DOHH2 (cell line): ENCODE data around the gene IFT122.

Experiments
- H3F3A ChIP-seq: fragments of 200-600 bp; sonication (generic), shearing (Covaris generic); 2 replicates; pipeline ENCODE4 v1.6.0; 2016; ENCODE audit warnings: antibody characterized with exemption, mild to moderate bottlenecking; ENCODE audit not compliant: control insufficient read depth, insufficient read depth
- H3K27ac ChIP-seq: fragments of 200-600 bp; sonication (generic); 2 replicates; pipeline ENCODE4 v1.5.1; 2014; ENCODE audit warnings: low read depth, mild to moderate bottlenecking, low read length, moderate library complexity
- H3K27me3 ChIP-seq: fragments of 200-600 bp; sonication (generic); 2 replicates; pipeline ENCODE4 v1.6.1; 2014; ENCODE audit warnings: mild to moderate bottlenecking, low read length, mixed read lengths; ENCODE audit not compliant: control insufficient read depth
- H3K36me3 ChIP-seq: fragments of 200-600 bp; sonication (generic); 2 replicates; pipeline ENCODE4 v1.6.1; 2014; ENCODE audit warnings: mild to moderate bottlenecking, low read length, moderate library complexity, mixed read lengths; ENCODE audit not compliant: control insufficient read depth
- H3K4me1 ChIP-seq: fragments of 200-600 bp; sonication (generic); 2 replicates; pipeline ENCODE4 v1.6.1; 2014; ENCODE audit warnings: mild to moderate bottlenecking, low read length, mixed read lengths; ENCODE audit not compliant: control insufficient read depth
- H3K4me2 ChIP-seq: fragments of 200-600 bp; sonication (generic); 2 replicates; pipeline ENCODE4 v1.6.0; 2014; ENCODE audit warnings: mild to moderate bottlenecking, low read length, moderate library complexity
- H3K4me3 ChIP-seq: fragments of 200-600 bp; sonication (generic); 2 replicates; pipeline ENCODE4 v1.5.1; 2014; ENCODE audit warnings: mild to moderate bottlenecking, low read length, mixed read lengths
- H3K79me2 ChIP-seq: fragments of 200-600 bp; sonication (generic); 2 replicates; pipeline ENCODE4 v1.6.1; 2014; ENCODE audit warnings: mild to moderate bottlenecking, low read length, mixed read lengths; ENCODE audit not compliant: control insufficient read depth
- H3K9me2 ChIP-seq: fragments of 200-600 bp; sonication (generic); replicated peaks from 2 replicates; pipeline ENCODE4 v1.6.1; 2014; ENCODE audit warnings: mild to moderate bottlenecking, low read length, mixed read lengths; ENCODE audit not compliant: control insufficient read depth
- H3K9me3 ChIP-seq: fragments of 200-600 bp; sonication (generic); 2 replicates; pipeline ENCODE4 v1.6.1; 2014; ENCODE audit warnings: antibody characterized with exemption, low read length, mixed read lengths; ENCODE audit not compliant: control insufficient read depth, insufficient read depth
- H4K20me1 ChIP-seq: fragments of 200-600 bp; sonication (generic); 2 replicates; pipeline ENCODE4 v1.6.0; 2014; ENCODE audit warnings: low read depth, mild to moderate bottlenecking, antibody characterized with exemption, low read length, moderate library complexity; ENCODE audit not compliant: control insufficient read depth, insufficient read depth
- EZH2phosphoT487 ChIP-seq: fragments of 200-600 bp; sonication (generic); IDR thresholded peaks from 2 replicates; pipeline ENCODE4 v1.6.1; 2017; ENCODE audit warnings: borderline replicate concordance, mild to moderate bottlenecking, antibody characterized with exemption, low read length, moderate library complexity, mixed read lengths
- TF ChIP-seq, protein P1 (sequence below): fragments of 200-600 bp; sonication (generic); IDR thresholded peaks from one replicate; pipeline ENCODE4 v1.5.1; 2014; ENCODE audit warnings: antibody characterized with exemption, mild to moderate bottlenecking, low read depth, low read length; ENCODE audit not compliant: poor library complexity, severe bottlenecking

The IFT122 gene

DNA sequence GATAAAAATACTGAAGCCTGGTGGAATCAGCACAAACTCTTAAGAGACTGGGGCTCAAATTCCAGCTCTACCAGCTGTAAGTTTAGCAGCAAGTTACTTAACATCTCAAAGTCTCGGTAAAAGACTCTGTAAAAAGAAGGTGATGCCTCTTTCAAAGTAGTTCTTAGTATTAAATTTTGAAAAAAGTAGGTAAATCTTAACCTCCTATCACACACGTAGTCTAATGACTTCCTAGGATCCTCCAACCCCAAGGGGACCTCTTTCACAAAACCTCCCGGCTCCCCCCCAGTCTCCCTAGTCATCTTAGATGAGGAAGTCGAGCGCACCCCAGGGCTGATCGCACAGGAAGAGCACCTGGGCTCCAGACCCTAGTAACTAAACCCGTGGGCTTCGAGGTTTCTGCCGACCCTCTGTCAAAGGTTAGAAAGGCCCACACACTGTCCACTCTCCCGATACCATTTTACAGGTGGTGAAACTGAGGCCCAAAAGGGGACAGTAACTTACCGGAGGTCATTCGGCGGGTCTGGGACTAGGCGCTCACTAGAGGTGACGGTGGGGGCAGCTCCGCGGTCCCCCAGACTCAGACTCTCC lies 703 bp upstream of the IFT122 start:
- peaks cover 77% of the 10 kb centered on the region for H3K79me2 ChIP-seq
- H3K9me2 ChIP-seq = no peaks in the 10 kb centered on the region
- H3F3A ChIP-seq = peaks cover 26% of the 10 kb centered on the region
- H4K20me1 ChIP-seq = no peaks in the 10 kb centered on the region
- H3K4me1 ChIP-seq = peaks cover 59% of the 10 kb centered on the region
- H3K9me3 ChIP-seq = no peaks in the 10 kb centered on the region
- peak overlapping the region; percentile 90 for H3K4me2 ChIP-seq
- H3K36me3 ChIP-seq = peaks cover 47% of the 10 kb centered on the region
- H3K27ac ChIP-seq = peak overlapping the region; percentile 89
- TF ChIP-seq, protein P1, sequence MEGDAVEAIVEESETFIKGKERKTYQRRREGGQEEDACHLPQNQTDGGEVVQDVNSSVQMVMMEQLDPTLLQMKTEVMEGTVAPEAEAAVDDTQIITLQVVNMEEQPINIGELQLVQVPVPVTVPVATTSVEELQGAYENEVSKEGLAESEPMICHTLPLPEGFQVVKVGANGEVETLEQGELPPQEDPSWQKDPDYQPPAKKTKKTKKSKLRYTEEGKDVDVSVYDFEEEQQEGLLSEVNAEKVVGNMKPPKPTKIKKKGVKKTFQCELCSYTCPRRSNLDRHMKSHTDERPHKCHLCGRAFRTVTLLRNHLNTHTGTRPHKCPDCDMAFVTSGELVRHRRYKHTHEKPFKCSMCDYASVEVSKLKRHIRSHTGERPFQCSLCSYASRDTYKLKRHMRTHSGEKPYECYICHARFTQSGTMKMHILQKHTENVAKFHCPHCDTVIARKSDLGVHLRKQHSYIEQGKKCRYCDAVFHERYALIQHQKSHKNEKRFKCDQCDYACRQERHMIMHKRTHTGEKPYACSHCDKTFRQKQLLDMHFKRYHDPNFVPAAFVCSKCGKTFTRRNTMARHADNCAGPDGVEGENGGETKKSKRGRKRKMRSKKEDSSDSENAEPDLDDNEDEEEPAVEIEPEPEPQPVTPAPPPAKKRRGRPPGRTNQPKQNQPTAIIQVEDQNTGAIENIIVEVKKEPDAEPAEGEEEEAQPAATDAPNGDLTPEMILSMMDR = no peak
- no peak for TF ChIP-seq EZH2phosphoT487
- H3K27me3 ChIP-seq = no peaks in the 10 kb centered on the region
- peak overlapping the region; percentile 91 for H3K4me3 ChIP-seq

DNA sequence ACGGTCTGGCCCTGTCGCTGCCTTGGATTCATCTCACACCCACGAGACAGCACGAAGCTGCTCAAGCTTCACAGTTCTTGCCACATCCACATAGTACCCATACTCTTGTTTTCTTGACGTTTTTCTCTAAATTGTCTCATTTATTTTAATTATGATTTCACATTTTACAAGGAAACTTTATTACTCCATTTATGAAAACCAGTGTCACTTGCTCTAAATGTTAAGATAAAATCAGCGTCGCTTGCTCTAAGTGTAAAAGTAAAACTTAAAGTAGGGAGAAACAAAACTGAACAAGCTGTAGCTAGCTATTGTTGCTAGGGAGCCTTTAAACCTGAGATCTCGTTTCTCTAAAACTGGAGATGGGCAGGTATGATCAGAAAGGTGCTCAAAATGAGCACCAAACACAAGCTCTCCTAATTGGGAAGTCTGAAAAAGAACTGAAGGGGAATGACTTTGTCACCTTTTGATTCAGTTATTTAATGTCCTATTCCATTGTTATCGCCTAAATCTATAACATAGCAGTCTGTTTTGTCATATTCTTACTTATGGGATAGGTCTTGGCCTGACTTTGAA lies 680 bp downstream of the IFT122 start:
- H3F3A ChIP-seq = peaks cover 20% of the 10 kb centered on the region
- H3K79me2 ChIP-seq = peaks cover 63% of the 10 kb centered on the region
- TF ChIP-seq EZH2phosphoT487 = no peak
- TF ChIP-seq, protein P1 = no peak
- peak overlapping the region; percentile 72 for H3K4me2 ChIP-seq
- no peaks in the 10 kb centered on the region for H4K20me1 ChIP-seq
- peak overlapping the region; percentile 73 for H3K27ac ChIP-seq
- no peaks in the 10 kb centered on the region for H3K27me3 ChIP-seq
- peaks cover 34% of the 10 kb centered on the region for H3K36me3 ChIP-seq
- peaks cover 45% of the 10 kb centered on the region for H3K4me1 ChIP-seq
- no peaks in the 10 kb centered on the region for H3K9me2 ChIP-seq
- peak overlapping the region; percentile 91 for H3K4me3 ChIP-seq
- no peaks in the 10 kb centered on the region for H3K9me3 ChIP-seq

DNA sequence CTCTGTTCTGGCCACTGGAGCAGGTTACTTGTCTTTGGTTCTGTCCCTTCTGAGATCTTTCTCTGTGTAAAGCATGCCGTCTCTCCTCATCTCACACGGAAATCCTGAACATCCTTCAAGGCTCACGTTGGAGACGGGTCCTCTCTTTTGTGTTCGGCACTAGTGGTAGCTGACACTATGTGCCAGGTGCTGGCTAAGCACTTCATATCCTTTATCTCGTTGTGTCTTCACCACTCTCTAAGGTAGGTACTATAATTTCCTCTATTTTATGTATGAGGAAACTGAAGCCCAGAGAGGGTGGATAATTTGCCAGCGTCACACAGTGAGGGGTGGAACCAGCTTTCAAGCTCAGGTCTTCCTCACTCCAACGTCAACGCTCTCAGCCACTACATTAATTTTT lies 1.2 kb downstream of the IFT122 start:
- peaks cover 28% of the 10 kb centered on the region for H3K36me3 ChIP-seq
- no peaks in the 10 kb centered on the region for H3K9me3 ChIP-seq
- peaks cover 58% of the 10 kb centered on the region for H3K79me2 ChIP-seq
- peak overlapping the region; percentile 73; the same call in 1 of the 2 replicates for H3K27ac ChIP-seq
- H3K4me3 ChIP-seq = peak overlapping the region; percentile 91
- peaks cover 40% of the 10 kb centered on the region for H3K4me1 ChIP-seq
- no peaks in the 10 kb centered on the region for H3K9me2 ChIP-seq
- H3F3A ChIP-seq = peaks cover 18% of the 10 kb centered on the region
- TF ChIP-seq, protein P1 = no peak
- TF ChIP-seq EZH2phosphoT487 = no peak
- no peaks in the 10 kb centered on the region for H3K27me3 ChIP-seq
- peak overlapping the region; percentile 72 for H3K4me2 ChIP-seq
- no peaks in the 10 kb centered on the region for H4K20me1 ChIP-seq
